ENCODE results near the gene WNT2B. TPM values are rescaled to one million over a fixed set of nuclear protein-coding genes. Genes with fewer than 3 reads are reported as not detected.
A peak's percentile ranks its signal among the peaks of the same experiment; 100 is the strongest.

Gene WNT2B
- total RNA-seq, 1 donor, result 2.2 TPM

DNA sequence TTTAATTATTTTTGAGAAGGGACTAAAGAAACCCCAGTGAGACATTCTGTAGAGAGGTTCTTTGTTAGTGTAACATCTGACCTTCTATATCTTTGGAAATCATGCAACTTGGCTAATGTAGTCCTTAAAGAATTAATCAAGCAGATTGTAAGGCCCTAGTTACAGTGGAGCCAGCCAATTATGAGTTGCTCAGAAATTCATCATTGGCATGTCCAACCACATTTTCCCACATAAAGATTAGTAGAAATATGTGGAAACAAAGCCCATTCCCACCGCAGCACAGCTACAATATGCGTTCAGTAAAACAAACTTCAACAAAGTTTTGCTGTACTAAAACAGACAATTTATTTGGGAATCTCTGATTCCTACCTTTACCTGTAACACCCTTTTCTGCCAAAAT lies 27.8 kb downstream of the WNT2B start:
- no peaks in the 10 kb centered on the region for H3K79me2 ChIP-seq (ENCODE audit: insufficient read depth, low read length)
- peaks cover 5% of the 10 kb centered on the region for H3K36me3 ChIP-seq (ENCODE audit: insufficient read depth, low read length)
- H3K9me3 ChIP-seq (ENCODE audit: low read depth, low read length), result no peaks in the 10 kb centered on the region
- no peaks in the 10 kb centered on the region for H3K27me3 ChIP-seq (ENCODE audit: insufficient read depth, low read length)
- H2AFZ ChIP-seq (ENCODE audit: low read length), result no peak overlapping the region
- no peak for DNase-seq (ENCODE audit: insufficient read length, low spot score, missing footprints)
- TF ChIP-seq, protein P1, sequence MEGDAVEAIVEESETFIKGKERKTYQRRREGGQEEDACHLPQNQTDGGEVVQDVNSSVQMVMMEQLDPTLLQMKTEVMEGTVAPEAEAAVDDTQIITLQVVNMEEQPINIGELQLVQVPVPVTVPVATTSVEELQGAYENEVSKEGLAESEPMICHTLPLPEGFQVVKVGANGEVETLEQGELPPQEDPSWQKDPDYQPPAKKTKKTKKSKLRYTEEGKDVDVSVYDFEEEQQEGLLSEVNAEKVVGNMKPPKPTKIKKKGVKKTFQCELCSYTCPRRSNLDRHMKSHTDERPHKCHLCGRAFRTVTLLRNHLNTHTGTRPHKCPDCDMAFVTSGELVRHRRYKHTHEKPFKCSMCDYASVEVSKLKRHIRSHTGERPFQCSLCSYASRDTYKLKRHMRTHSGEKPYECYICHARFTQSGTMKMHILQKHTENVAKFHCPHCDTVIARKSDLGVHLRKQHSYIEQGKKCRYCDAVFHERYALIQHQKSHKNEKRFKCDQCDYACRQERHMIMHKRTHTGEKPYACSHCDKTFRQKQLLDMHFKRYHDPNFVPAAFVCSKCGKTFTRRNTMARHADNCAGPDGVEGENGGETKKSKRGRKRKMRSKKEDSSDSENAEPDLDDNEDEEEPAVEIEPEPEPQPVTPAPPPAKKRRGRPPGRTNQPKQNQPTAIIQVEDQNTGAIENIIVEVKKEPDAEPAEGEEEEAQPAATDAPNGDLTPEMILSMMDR (IDR thresholded peaks at IDR 0.05; ENCODE audit: extremely low read depth, low read depth, low read length), result no peak
- H4K20me1 ChIP-seq (ENCODE audit: insufficient read depth, low read length), result no peaks in the 10 kb centered on the region
- peaks cover 70% of the 10 kb centered on the region for H3K4me1 ChIP-seq (ENCODE audit: insufficient read depth, low read length)
- peak overlapping the region; percentile 72 for H3K27ac ChIP-seq (ENCODE audit: low read depth, low read length)
- H3K4me3 ChIP-seq (ENCODE audit: insufficient read depth, low read length), result no peak overlapping the region
- peak overlapping the region; percentile 10 for H3K4me2 ChIP-seq (ENCODE audit: insufficient read depth, low read length)

DNA sequence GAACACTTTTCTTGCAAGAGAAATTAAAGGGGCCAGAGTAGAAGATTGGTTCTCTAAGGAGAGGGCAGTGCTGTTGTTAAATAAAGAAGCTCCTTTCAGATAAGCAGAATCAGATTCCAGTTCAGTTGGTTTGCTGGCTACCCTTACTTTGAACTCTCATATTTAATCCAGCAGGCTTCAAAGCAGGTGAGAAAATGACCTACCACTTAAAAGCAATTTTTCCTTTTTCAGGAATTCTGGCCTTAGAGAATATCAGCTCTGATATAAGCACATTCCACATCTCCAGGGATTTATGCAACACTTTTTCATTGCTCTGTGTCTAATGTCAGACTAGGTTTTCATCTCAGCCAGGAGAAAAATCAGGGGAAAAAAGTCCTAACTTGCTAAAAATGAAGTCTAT lies 28.7 kb downstream of the WNT2B start:
- H3K27ac ChIP-seq (ENCODE audit: low read depth, low read length), result peak overlapping the region; percentile 72
- no peak overlapping the region for H3K4me2 ChIP-seq (ENCODE audit: insufficient read depth, low read length)
- no peaks in the 10 kb centered on the region for H3K79me2 ChIP-seq (ENCODE audit: insufficient read depth, low read length)
- H4K20me1 ChIP-seq (ENCODE audit: insufficient read depth, low read length), result no peaks in the 10 kb centered on the region
- H3K36me3 ChIP-seq (ENCODE audit: insufficient read depth, low read length), result peaks cover 5% of the 10 kb centered on the region
- H3K9me3 ChIP-seq (ENCODE audit: low read depth, low read length), result no peaks in the 10 kb centered on the region
- DNase-seq (ENCODE audit: insufficient read length, low spot score, missing footprints), result no peak
- peaks cover 64% of the 10 kb centered on the region for H3K4me1 ChIP-seq (ENCODE audit: insufficient read depth, low read length)
- TF ChIP-seq, protein P1 (IDR thresholded peaks at IDR 0.05; ENCODE audit: extremely low read depth, low read depth, low read length), result no peak
- H3K27me3 ChIP-seq (ENCODE audit: insufficient read depth, low read length), result no peaks in the 10 kb centered on the region
- no peak overlapping the region for H3K4me3 ChIP-seq (ENCODE audit: insufficient read depth, low read length)
- no peak overlapping the region for H2AFZ ChIP-seq (ENCODE audit: low read length)

DNA sequence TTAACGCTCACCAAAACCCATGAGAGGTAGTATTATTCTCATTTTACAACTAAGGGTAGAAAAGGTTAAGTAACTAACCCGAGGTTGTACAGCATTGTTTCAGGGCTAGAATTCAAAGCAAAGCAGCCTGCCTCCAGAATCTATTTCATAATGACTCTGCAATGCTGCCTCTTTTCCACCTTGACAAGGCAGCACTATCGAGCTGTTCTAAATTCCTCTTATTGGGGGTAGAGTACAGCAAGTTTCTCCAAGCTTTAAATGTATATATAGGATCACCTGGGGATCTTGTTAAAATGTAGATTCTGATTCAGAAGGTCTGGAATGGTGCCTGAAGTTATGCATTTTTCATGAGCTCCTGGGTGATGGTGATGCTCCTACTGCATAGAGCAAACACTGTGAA lies 30.1 kb downstream of the WNT2B start:
- peaks cover 56% of the 10 kb centered on the region for H3K4me1 ChIP-seq (ENCODE audit: insufficient read depth, low read length)
- no peak overlapping the region for H3K4me3 ChIP-seq (ENCODE audit: insufficient read depth, low read length)
- DNase-seq (ENCODE audit: insufficient read length, low spot score, missing footprints), result no peak
- H3K4me2 ChIP-seq (ENCODE audit: insufficient read depth, low read length), result no peak overlapping the region
- H3K79me2 ChIP-seq (ENCODE audit: insufficient read depth, low read length), result no peaks in the 10 kb centered on the region
- H3K9me3 ChIP-seq (ENCODE audit: low read depth, low read length), result no peaks in the 10 kb centered on the region
- no peaks in the 10 kb centered on the region for H4K20me1 ChIP-seq (ENCODE audit: insufficient read depth, low read length)
- H3K27me3 ChIP-seq (ENCODE audit: insufficient read depth, low read length), result no peaks in the 10 kb centered on the region
- H3K27ac ChIP-seq (ENCODE audit: low read depth, low read length), result no peak overlapping the region
- H2AFZ ChIP-seq (ENCODE audit: low read length), result no peak overlapping the region
- TF ChIP-seq, protein P1 (IDR thresholded peaks at IDR 0.05; ENCODE audit: extremely low read depth, low read depth, low read length), result no peak
- peaks cover 5% of the 10 kb centered on the region for H3K36me3 ChIP-seq (ENCODE audit: insufficient read depth, low read length)

DNA sequence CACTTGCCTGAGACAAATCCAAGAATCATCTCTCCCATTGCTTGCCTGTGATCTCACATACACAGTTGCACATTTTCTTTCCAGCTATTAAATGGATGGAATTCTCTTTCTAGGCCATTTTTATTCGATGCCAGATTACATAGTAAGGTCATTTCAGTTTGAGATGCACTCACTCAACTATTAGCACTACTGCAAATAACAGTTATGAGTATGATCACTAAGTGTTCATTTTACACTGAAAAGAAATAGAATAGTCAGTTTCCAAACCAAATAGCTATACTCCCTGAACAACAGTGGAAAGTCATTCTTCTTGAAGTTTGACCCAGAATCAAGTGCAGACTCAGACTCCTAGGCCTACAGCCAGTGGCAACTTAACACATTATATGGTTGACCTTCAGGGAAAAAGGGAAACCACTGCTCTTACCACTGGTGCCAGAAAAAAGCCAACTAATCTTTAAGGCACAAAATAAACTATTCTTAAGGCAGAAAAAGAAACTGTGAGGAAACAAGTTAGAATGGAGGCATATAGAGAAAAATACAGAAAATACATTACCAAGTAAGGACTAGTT lies 31.5 kb downstream of the WNT2B start:
- Histone ChIP-seq H3K79me2 (ENCODE audit: insufficient read depth, low read length) (no peaks in the 10 kb centered on the region), H3K4me1 (ENCODE audit: insufficient read depth, low read length) (peaks cover 61% of the 10 kb centered on the region), H4K20me1 (ENCODE audit: insufficient read depth, low read length) (no peaks in the 10 kb centered on the region), H3K27me3 (ENCODE audit: insufficient read depth, low read length) (no peaks in the 10 kb centered on the region), H3K4me3 (ENCODE audit: insufficient read depth, low read length) (no peak overlapping the region), H2AFZ (ENCODE audit: low read length) (no peak overlapping the region), H3K27ac (ENCODE audit: low read depth, low read length) (peak overlapping the region; percentile 61), H3K4me2 (ENCODE audit: insufficient read depth, low read length) (peak overlapping the region; percentile 17), H3K36me3 (ENCODE audit: insufficient read depth, low read length) (peaks cover 5% of the 10 kb centered on the region), H3K9me3 (ENCODE audit: low read depth, low read length) (no peaks in the 10 kb centered on the region)
- TF ChIP-seq, protein P1 (IDR thresholded peaks at IDR 0.05; ENCODE audit: extremely low read depth, low read depth, low read length), result no peak
- DNase-seq (ENCODE audit: insufficient read length, low spot score, missing footprints), result no peak

Measured in osteoblast (primary cell).